Activated CD8-positive, alpha-beta memory T cell treated with anti-CD3 and anti-CD28 coated beads, Interleukin-2, amount 50 U/mL, for 24 hours (primary cell): ENCODE results near the gene NOVA2.
A peak's percentile ranks its signal among the peaks of the same experiment; 100 is the strongest.

Experiments used
- DNase-seq: peaks from one replicate; pipeline ENCODE4 v3.0.0-alpha.2; 2020; ENCODE audit errors: extremely low read depth

Gene NOVA2, protein sequence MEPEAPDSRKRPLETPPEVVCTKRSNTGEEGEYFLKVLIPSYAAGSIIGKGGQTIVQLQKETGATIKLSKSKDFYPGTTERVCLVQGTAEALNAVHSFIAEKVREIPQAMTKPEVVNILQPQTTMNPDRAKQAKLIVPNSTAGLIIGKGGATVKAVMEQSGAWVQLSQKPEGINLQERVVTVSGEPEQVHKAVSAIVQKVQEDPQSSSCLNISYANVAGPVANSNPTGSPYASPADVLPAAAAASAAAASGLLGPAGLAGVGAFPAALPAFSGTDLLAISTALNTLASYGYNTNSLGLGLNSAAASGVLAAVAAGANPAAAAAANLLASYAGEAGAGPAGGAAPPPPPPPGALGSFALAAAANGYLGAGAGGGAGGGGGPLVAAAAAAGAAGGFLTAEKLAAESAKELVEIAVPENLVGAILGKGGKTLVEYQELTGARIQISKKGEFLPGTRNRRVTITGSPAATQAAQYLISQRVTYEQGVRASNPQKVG

GRCh38 chr19:45973553-45974338 lies at the start of gene NOVA2:
Gene NOVA2 (minus strand): TSS chr19:45973865. CDS start chr19:45973351, 514 bp downstream.
- no peak for DNase-seq

DNA sequence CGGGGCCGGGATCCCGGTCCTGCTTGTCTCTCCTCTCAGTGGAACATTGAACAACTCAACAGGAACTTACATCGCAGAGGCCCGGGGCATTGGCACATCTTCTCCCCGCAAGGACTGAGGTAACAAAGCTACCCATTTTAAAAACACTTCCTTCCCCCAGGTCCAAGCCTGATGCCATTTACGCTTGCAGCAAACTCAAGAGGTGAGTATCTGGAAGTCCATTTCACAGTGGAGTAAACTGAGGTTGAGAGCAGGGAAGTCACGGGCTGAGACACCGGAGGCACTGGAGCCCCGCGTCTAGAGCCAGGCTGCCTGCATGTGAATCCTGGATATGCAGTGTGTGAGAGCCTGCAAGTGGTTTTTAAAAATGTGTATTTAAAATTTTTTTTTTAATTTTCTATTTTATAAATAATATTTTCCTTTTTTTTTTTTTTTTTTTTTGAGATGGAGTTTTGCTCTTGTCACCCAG lies 49.7 kb upstream of the NOVA2 start:
- no peak for DNase-seq

GRCh38 chr19:46022431-46023310 lies 49.0 kb upstream of the NOVA2 start, which contains the start of gene PGLYRP1:
Gene PGLYRP1 (minus strand): TSS chr19:46023053. CDS start chr19:46023021, 32 bp downstream.
- no peak for DNase-seq

GRCh38 chr19:46022061-46022430 lies 48.4 kb upstream of the NOVA2 start:
- DNase-seq: no peak

GRCh38 chr19:46021531-46022041 lies 47.9 kb upstream of the NOVA2 start:
- DNase-seq: no peak

GRCh38 chr19:46020819-46021125 lies 47.1 kb upstream of the NOVA2 start:
- no peak for DNase-seq

DNA sequence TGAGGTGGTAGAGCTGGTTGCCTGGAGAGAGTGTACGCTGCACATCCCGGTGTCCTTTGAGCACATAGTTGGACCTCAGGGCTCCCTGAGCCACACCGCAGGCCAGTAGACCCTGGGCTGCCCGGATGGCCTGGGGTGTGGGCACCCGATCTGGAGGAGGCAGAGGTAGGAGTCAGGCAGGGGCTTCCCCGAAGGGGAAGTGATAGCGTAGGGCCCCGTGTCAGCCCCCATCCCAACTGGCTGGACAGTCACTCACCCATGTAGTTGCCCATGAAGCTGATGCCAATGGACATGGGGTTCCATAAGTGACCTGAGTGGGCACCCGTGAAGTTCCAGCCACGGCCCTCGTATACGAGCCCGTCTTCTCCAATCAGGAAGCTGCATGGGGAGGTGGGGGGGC lies 45.6 kb upstream of the NOVA2 start:
- DNase-seq: no peak

DNA sequence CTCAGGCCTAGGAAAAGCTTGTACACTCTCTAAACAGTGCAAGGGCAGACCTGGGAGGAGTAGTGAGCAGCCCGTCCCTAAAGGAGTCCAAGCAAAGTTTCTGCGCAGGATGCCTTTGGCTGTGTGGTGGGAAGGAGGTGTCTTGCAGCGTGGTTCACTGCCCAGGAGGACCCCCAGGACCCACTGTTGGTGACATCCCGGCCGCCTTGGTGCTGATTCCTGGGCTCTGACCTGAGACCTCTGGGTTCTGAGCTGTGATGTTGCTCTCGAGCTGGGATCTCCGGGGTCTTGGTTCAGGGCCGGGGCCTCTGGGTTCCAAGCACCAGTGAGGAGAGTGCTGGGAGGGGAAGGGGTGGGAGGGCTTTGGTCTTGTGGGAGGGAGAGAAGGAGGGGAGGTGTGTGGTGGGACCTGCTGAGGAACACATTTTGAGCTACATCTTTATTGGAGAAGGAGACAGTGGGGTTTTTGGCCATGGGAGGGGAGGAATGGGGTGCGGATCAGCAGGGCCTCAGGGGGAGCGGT lies 45.1 kb upstream of the NOVA2 start:
- DNase-seq: no peak

DNA sequence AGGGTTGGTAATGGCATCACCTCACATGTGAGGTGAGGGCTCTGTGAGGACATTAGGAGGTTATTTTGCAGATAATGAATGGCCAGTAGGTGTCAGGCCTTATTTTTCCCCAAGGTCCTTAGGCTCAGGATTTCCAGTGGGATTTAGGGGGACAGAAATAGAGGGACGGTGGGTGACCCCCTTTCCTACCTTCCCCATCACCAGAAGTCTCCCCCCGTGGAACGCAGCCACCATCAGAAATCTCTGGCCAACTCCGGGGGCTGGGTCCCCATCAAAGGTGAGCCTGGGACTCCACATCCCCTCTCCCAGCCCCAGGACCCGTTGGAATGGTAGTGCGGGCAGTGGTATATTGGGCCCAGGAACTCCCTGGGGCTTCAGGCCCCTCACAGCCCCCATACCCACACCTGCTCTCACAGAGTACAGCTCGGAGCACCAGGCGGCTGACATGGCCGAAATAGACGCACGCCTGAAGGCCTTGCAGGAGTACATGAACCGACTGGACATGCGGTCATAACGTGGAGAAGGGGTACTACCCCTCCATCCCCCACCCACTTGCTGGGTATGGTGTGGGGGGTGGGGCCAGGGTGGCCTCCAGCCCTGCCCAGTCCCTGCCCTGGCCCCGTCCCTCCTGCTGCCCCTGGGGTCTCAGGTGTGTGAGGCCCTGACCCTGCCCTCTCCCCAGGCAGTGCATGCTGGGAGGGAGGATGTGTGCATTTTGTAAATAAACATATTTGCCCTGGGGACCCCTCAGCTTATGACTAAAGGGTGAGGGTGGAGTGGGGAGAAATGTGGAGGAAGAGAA lies 44.4 kb upstream of the NOVA2 start:
- no peak for DNase-seq

DNA sequence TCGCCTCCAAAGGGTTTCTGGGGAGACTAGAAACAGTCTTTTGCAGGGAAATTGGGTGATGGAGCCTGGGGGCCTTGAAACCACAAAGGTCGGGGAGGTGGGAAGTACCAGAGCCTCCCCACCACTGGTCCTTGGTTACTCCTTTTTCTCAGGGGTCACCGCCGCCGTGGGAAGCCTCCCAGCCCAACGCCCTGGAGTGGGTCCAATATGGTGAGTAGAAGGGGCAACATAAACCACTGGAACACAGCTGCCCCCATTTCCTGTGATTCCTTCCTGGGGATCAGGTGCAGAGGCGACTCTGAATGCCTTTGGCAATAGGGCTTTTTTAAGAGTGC lies 43.4 kb upstream of the NOVA2 start:
- DNase-seq: no peak

DNA sequence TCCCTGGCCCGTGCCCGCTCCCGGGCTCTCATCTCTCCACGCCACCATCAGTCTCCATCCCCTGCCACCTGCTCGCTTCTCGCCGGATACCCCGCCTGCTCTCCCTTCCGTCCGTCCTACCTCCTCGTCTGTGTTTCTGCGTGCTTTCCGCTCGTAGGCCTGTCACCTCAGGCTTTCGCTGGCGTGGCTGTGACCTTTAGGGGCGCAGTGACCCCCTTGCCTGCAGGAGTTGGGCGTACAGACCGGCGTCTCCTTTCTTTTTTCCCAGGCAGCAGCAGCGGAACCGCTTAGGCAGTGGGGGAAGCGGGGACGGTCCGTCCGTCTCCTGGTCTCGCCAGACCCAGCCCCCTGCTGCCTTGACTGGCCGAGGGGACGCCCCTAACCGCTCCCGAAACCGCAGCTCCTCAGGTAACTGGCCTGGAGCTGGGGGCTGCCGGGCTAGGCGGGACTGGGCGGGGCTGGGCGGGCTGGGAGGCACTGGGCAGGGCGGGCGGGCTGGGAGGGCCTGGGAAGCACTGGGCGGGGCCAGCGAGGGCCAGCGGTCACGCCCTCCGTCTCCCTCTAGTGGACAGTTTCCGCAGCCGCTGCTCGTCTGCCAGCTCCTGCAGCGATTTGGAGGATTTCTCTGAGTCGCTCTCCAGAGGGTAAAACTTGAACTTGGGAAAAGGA lies 42.9 kb upstream of the NOVA2 start:
- peak; percentile 37 for DNase-seq

- no peak for DNase-seq
Observed at GRCh38 chr19:46015687-46016425, 42.2 kb upstream of the NOVA2 start.

DNA sequence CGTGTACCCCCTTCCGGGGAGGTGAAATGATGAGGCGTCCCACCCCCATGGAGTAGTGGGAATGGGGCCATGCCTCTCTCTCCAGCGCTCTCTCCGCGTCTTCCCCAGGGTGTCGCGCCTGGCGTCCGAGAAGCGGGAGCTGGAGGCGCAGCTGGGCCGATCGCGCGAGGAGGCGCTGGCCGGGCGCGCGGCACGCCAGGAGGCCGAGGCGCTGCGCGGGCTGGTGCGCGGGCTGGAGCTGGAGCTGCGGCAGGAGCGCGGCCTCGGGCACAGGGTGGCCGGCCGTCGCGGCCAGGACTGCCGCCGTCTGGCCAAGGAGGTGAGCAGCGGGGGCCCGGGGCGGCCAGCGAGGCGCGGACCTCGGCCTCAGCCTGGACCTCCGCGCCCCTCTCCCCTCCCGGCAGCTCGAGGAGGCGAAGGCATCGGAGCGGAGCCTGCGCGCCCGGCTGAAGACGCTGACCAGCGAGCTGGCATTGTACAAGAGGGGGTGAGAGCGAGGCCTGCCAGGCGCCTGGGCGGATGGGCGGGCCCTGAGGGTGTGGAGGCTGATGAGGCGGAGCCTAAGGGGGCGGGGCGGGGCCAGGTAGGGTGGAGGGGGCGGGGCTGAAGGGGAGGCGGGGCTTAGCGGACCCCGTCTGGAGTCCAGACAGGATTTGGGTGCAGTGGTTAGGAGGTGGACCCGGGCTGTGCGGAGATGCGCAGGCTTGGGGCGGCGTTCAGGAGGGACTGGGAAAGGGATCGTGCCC lies 41.4 kb upstream of the NOVA2 start:
- peak; percentile 9 for DNase-seq

GRCh38 chr19:46014534-46014933 lies 40.9 kb upstream of the NOVA2 start:
- no peak for DNase-seq

DNA sequence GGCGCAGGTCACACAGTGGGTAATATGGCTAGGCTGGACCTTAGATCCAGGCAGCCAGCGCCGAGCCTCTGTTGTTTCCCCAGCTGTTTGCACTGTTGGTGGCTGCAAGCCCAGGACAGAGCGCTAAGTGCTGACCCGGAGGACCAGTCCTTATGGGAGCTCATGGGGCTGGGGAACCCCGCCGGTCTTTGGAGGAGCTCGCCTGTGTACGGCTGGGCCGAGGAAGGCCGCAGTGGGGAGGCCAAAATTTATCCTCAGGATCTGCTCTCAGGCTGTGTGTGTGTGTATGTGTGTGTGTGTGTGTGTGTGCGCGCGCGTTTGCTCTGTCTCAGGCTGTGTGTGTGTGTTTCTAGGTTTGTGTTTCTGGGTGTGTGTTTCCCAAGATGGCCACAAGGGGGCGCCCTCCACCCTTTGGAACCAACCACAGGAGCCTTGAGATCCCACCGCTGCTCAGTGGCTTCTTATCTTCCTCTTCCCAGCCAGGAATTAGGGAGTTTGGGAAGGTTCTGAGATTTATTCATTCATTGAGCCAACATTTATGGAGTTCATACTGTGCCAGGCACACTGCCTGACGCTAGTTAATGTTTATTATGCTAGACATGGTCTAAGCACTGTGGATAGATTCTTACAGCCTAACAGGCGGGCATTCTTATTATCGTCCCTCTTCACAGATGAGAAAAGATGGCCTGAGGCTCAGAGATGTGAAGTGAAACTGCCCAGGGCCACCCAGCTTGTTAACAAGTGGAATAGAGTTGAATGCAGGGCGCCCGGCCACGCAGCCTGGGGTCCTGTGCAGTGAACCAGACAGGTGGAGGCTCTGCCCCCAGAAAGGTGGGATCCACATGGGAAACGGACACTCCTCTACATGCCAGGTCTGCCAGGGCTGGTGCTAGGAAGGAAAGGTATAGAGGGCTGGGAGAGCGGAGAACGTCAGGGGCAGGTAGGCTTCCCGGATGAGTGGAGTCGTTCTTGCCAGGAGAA lies 36.2 kb upstream of the NOVA2 start:
- peak; percentile 9 for DNase-seq

GRCh38 chr19:46006411-46006810 lies 32.7 kb upstream of the NOVA2 start:
- DNase-seq: no peak

GRCh38 chr19:46002678-46003275 lies 29.1 kb upstream of the NOVA2 start:
- DNase-seq: no peak
